ENCODE results near the gene MARK3. TPM values are rescaled to one million over a fixed set of nuclear protein-coding genes. Genes with fewer than 3 reads are reported as not detected.

MARK3 gene
- total RNA-seq, 2 donors from 2014 or later: 67.0 to 91.4 TPM

- Mint-ChIP-seq H3K27ac (peak overlapping the region in 1 of 2 donors; percentile 17), H3K36me3 (peaks cover 0 to 6% of the 10 kb centered on the region in 2 donors), H3K9me3 (no peaks in the 10 kb centered on the region)
- DNase-seq (ENCODE audit: low spot score in 2 of 2) (no peak), ATAC-seq (no peak)
Observed at GRCh38 chr14:103404032-103404918, 19.1 kb downstream of the MARK3 start.

- Mint-ChIP-seq H3K36me3 (peaks cover 0 to 6% of the 10 kb centered on the region in 2 donors), H3K9me3 (no peaks in the 10 kb centered on the region), H3K27ac (no peak overlapping the region)
- DNase-seq (ENCODE audit: low spot score in 2 of 2) (no peak), ATAC-seq (no peak)
Observed at GRCh38 chr14:103404920-103405319, 19.7 kb downstream of the MARK3 start.

DNA sequence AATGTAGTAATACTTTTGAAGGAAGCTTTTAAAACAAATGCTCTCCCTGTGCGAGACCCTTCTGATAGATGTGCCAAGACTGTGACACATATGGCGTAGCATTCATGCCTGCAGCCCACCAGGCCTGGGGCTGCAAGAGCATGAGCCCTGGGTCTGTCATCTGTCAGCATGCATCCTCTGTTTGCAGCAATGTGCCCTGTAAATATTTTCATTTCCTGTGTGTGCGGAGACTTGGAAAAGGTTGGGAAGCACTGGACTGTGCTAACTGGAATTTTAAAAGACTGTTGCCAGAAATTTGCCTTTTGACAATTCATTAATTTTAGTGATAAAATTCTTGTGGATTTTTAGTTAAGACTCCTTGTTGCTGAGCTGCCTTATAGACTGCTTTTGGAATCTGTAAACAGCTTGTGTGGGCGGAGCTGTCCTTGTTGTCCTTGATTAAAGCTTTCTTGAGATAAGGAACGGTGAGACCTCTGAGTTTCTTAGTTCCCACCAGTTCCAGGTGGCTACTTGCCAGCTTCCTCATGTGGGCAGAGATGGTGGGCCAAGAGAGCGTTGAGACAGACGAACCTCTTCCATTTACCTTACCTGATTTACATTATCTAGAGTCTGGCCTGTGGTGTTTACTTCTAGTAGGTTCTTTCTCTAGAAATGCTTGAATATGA, 23.4 kb downstream of the MARK3 start:
- Mint-ChIP-seq H3K36me3 (peaks cover 0 to 6% of the 10 kb centered on the region in 2 donors), H3K9me3 (no peaks in the 10 kb centered on the region)
- DNase-seq (ENCODE audit: low spot score in 2 of 2): no peak

GRCh38 chr14:103416916-103417315, 31.7 kb downstream of the MARK3 start:
- no peak overlapping the region for H3K27ac Mint-ChIP-seq
- no peaks in the 10 kb centered on the region for H3K9me3 Mint-ChIP-seq
- H3K36me3 Mint-ChIP-seq: no peaks in the 10 kb centered on the region
- DNase-seq (ENCODE audit: low spot score in 2 of 2) (no peak), ATAC-seq (no peak)

More for the DNA sequence above, 23.4 kb downstream of the MARK3 start:
- H3K27ac Mint-ChIP-seq: no peak overlapping the region
- no peak for ATAC-seq

DNA sequence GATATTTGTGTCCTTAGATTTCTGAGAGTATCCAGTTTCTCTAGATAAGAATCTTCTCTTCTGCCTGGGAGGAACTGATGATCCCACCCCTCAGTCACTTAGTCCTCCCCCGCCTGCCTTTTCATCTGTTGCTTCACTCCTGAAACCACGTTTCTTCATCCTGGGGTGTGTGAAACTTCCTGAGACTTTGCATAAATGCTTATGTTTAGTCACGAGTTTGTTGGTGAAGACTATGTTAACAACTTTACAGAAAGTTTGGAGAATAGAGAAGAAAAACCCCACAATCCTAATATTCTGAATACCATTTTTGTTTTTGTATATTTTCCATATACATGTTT, 33.2 kb downstream of the MARK3 start:
- Mint-ChIP-seq H3K36me3 (peaks cover 0 to 10% of the 10 kb centered on the region in 2 donors), H3K9me3 (no peaks in the 10 kb centered on the region), H3K27ac (peak overlapping the region in 1 of 2 donors; percentile 59)
- ATAC-seq (peak; percentile 63 to 74), DNase-seq (ENCODE audit: low spot score in 2 of 2) (no peak)

DNA sequence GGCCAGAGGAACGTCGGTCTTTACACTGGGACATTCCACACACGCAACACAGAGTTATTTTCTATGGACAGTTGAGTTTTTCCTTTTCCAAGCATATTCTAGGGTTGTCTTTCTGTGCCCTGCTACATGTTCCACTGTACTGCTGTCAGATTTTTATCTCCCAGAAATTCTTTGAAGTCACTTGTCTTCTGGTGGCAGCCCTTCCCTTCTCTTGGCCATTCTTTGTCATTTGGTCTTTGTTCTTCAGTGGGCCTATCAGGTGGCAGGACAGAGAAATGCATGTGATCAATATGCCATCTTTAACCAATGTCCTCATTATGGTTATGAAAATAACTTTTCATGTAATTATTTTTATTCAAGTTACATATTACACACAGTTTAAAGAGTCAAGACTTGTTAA, 36.3 kb downstream of the MARK3 start:
- peaks cover 0 to 15% of the 10 kb centered on the region in 2 donors for H3K36me3 Mint-ChIP-seq
- ATAC-seq (no peak), DNase-seq (ENCODE audit: low spot score in 2 of 2) (no peak)
- no peaks in the 10 kb centered on the region for H3K9me3 Mint-ChIP-seq
- no peak overlapping the region for H3K27ac Mint-ChIP-seq

- no peak for ATAC-seq
- Mint-ChIP-seq H3K9me3 (no peaks in the 10 kb centered on the region), H3K36me3 (peaks cover 0 to 15% of the 10 kb centered on the region in 2 donors), H3K27ac (peak overlapping the region in 1 of 2 donors; percentile 35)
- no peak for DNase-seq (ENCODE audit: low spot score in 2 of 2)
Observed at GRCh38 chr14:103423050-103423461, 37.8 kb downstream of the MARK3 start.

DNA sequence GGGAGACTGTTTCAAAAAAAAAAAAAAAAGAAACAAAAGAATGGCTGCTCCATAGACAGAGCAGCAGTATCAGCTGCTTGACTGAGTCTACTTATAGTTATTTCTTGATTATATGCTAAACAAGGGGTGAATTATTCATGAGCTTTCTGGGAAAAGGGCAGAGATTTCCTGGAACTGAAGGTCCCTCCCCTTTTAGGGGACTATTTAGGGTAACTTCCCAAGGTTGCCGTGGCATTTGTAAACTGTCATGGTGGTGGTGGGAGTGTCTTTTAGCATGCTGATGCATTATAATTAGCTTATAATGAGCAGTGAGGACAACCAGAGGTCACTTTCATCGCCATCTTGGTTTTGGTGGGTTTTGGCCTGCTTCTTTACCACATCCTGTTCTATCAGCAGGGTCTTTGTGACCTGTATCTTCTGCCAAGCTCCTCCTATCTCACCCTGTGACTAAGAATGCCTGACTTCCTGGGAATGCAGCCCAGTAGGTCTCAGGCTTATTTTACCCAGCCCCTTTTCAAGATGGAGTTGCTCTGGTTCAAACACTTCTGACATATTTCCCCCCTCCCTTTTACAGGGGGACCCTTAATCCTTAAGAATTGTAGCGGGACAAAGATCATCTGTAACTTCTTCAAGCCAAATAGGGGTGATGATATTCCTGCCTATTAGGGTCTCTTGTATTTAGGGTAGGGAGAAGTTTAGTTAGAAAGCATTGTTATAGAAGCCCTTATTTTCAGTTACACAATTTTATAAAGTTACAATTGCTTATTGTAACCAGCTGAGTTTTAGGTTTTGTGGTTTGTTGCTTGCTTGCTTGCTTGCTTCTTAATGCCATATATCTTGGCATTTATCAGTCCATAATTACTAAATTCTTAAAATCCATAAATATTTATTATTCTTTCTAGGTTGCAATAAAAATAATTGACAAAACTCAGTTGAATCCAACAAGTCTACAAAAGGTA, 42.5 kb downstream of the MARK3 start:
- H3K27ac Mint-ChIP-seq: peak overlapping the region; percentile 88
- no peaks in the 10 kb centered on the region for H3K9me3 Mint-ChIP-seq
- ATAC-seq: peak; percentile 72 to 86
- peak; percentile 24 to 61 for DNase-seq (ENCODE audit: low spot score in 2 of 2)
- H3K36me3 Mint-ChIP-seq: peaks cover 0 to 17% of the 10 kb centered on the region in 2 donors

DNA sequence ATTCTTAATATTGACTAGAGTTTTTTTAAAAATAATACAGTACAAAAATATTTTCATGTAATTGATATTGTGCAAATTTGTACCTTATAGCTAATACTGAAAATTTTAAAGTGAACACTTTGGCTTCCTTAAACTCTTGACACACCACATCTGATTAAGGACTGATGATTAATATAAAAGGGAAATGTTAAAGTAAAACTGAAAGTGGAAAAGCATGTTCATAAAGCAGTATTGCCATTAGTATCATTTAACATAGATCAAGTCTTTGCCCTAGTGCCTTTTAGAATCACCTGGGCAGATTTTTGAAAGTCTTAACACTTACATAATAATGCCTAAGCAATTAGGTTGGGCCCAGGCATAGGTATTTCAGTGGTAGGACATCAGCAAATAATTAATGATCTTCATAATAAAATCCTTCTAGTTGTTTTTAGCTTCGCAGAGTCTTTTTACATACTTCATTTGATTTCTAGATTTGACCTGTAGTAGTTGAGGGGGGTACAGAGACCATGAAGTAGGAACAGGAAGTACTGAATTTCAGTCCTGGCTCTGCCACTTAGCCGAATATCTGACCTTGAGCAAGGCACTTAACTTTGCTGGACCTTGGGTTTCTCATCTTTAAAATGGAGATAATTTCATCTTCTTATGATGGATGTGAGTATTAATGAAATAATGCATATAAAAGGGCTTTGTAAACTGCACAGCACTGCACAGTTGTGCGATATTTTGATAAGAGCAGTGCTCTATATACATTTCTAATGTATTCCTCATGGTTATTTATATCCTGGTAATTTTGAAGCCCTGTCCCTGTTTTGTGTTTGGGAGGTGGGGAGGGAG, 43.7 kb downstream of the MARK3 start:
- Mint-ChIP-seq H3K9me3 (no peaks in the 10 kb centered on the region), H3K27ac (no peak overlapping the region), H3K36me3 (peaks cover 0 to 9% of the 10 kb centered on the region in 2 donors)
- DNase-seq (ENCODE audit: low spot score in 2 of 2): no peak
- peak in 1 of 2 donors; percentile 50 for ATAC-seq

- Mint-ChIP-seq H3K27ac (no peak overlapping the region), H3K9me3 (no peaks in the 10 kb centered on the region), H3K36me3 (peaks cover 0 to 13% of the 10 kb centered on the region in 2 donors)
- DNase-seq (ENCODE audit: low spot score in 2 of 2) (no peak), ATAC-seq (no peak)
Observed at GRCh38 chr14:103430358-103430757, 45.1 kb downstream of the MARK3 start.

DNA sequence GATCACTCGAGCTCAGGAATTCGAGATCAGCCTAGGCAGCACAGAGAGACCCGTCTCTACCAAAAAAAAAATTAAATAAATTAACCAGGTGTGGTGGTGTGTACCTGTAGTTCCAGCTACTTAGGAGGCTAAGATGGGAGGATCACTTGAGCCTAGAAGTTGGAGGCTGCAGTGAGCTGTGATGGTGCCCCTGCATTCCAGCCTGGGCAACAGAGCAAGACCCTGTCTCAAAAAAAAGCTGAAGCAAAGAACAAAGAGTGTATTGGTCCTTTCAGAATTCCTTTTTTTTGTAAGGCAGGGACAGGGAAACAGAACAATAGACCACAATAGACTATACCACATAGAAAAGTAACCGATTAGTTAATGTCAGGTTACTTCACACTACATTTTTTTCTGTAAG, 47.4 kb downstream of the MARK3 start:
- DNase-seq (ENCODE audit: low spot score in 2 of 2) (no peak), ATAC-seq (no peak)
- H3K9me3 Mint-ChIP-seq: no peaks in the 10 kb centered on the region
- H3K27ac Mint-ChIP-seq: no peak overlapping the region
- H3K36me3 Mint-ChIP-seq: peaks cover 0 to 13% of the 10 kb centered on the region in 2 donors

DNA sequence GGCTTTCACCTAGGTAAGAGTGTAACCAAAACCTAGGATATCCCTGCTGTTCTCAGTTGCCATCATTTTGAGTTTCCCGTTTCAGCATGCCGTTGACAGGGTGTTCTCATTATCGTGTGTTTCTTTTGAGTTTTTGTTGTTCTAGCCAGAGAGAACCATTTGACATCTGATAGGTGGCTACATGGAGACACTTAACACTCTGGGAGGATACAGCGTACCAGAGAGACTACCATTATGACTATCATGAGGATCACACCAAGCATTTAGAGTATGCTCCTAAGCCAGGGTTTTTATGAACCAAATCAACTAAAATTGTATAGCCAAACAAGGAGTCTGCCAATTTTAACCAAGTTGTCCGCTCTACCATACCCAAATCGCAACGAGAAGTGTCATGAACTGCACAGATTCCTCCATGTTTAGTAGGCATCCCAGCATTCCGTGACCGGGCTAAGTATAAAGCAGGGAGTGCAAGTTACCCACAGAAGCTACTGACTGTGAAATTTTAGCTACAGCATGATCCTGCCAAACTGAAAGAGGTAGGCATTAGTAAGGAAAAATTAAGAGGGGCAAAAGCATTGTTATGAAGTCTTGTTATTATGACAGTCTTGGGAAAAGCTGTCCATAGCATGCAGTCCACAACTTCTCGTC, 48.8 kb downstream of the MARK3 start:
- H3K9me3 Mint-ChIP-seq: no peaks in the 10 kb centered on the region

GRCh38 chr14:103434868-103435442, 49.7 kb downstream of the MARK3 start:
- DNase-seq (ENCODE audit: low spot score in 2 of 2) (no peak), ATAC-seq (no peak)
- Mint-ChIP-seq H3K27ac (no peak overlapping the region), H3K9me3 (no peaks in the 10 kb centered on the region), H3K36me3 (peaks cover 0 to 13% of the 10 kb centered on the region in 2 donors)

More for the DNA sequence above, 48.8 kb downstream of the MARK3 start:
- ATAC-seq: no peak
- no peak for DNase-seq (ENCODE audit: low spot score in 2 of 2)
- Mint-ChIP-seq H3K27ac (no peak overlapping the region), H3K36me3 (peaks cover 0 to 13% of the 10 kb centered on the region in 2 donors)

- ATAC-seq: no peak
- Mint-ChIP-seq H3K36me3 (peaks cover 0 to 7% of the 10 kb centered on the region in 2 donors), H3K27ac (peak overlapping the region in 1 of 2 donors; percentile 73), H3K9me3 (no peaks in the 10 kb centered on the region)
- DNase-seq (ENCODE audit: low spot score in 2 of 2): no peak
Observed at GRCh38 chr14:103436533-103436932, 51.3 kb downstream of the MARK3 start.

GRCh38 chr14:103442288-103442687, 57.1 kb downstream of the MARK3 start:
- no peaks in the 10 kb centered on the region for H3K9me3 Mint-ChIP-seq
- ATAC-seq (no peak), DNase-seq (ENCODE audit: low spot score in 2 of 2) (no peak)
- no peak overlapping the region for H3K27ac Mint-ChIP-seq
- no peaks in the 10 kb centered on the region for H3K36me3 Mint-ChIP-seq
